CMK (cell line): ENCODE measurements around the gene POC1B.
"Not testable (repeated sequence)": the region's sequence is repeated elsewhere in the genome, so short reads cannot be mapped to it uniquely, and the experiment has no call there.

Experiments used
- DNase-seq: peaks from one replicate; pipeline ENCODE4 v3.0.0-alpha.2; 2010; ENCODE audit warnings: low read depth

Gene POC1B

GRCh38 chr12:89461649-89462612 lies 63.9 kb downstream of the POC1B start:
- no peak for DNase-seq

GRCh38 chr12:89461190-89461589 lies 64.7 kb downstream of the POC1B start:
- no peak for DNase-seq

- DNase-seq: not testable (repeated sequence)
Observed at GRCh38 chr12:89459279-89459678, 66.6 kb downstream of the POC1B start.

GRCh38 chr12:89456565-89456964 lies 69.3 kb downstream of the POC1B start:
- no peak for DNase-seq

- no peak for DNase-seq
Observed at GRCh38 chr12:89454080-89454848, 71.6 kb downstream of the POC1B start.

GRCh38 chr12:89453121-89453978 lies 72.5 kb downstream of the POC1B start:
- no peak for DNase-seq

GRCh38 chr12:89451841-89452251 lies 74.0 kb downstream of the POC1B start:
- no peak for DNase-seq

GRCh38 chr12:89450907-89451306 lies 74.9 kb downstream of the POC1B start:
- no peak for DNase-seq

- DNase-seq: no peak
Observed at GRCh38 chr12:89448951-89449371, 76.9 kb downstream of the POC1B start.

GRCh38 chr12:89448526-89448925 lies 77.3 kb downstream of the POC1B start:
- no peak for DNase-seq

- no peak for DNase-seq
Observed at GRCh38 chr12:89439941-89440340, 85.9 kb downstream of the POC1B start.

- no peak for DNase-seq
Observed at GRCh38 chr12:89437231-89437630, 88.6 kb downstream of the POC1B start.

- DNase-seq: no peak
Observed at GRCh38 chr12:89436062-89436461, 89.8 kb downstream of the POC1B start.

GRCh38 chr12:89433634-89434033 lies 92.2 kb downstream of the POC1B start:
- no peak for DNase-seq

- DNase-seq: no peak
Observed at GRCh38 chr12:89432396-89432795, 93.5 kb downstream of the POC1B start.

- no peak for DNase-seq
Observed at GRCh38 chr12:89429528-89429927, 96.3 kb downstream of the POC1B start.

GRCh38 chr12:89427508-89428156 lies 98.2 kb downstream of the POC1B start:
- DNase-seq: no peak

- DNase-seq: no peak
Observed at GRCh38 chr12:89424846-89425245, 101.0 kb downstream of the POC1B start.

GRCh38 chr12:89424389-89424788 lies 101.5 kb downstream of the POC1B start:
- no peak for DNase-seq

- no peak for DNase-seq
Observed at GRCh38 chr12:89421092-89421835, 104.6 kb downstream of the POC1B start.
